Stimulated activated CD8-positive, alpha-beta memory T cell treated with anti-CD3 and anti-CD28 coated beads, Interleukin-15, amount 100 ng/mL, for 4 hours (primary cell): ENCODE data around the gene IFFO2.

Experiments used
- DNase-seq, 2 donors: peaks; one replicate each; pipeline ENCODE4 v3.0.0-alpha.2; 2020; ENCODE audit warnings: low read depth in 2 of 2

The IFFO2 gene

DNA sequence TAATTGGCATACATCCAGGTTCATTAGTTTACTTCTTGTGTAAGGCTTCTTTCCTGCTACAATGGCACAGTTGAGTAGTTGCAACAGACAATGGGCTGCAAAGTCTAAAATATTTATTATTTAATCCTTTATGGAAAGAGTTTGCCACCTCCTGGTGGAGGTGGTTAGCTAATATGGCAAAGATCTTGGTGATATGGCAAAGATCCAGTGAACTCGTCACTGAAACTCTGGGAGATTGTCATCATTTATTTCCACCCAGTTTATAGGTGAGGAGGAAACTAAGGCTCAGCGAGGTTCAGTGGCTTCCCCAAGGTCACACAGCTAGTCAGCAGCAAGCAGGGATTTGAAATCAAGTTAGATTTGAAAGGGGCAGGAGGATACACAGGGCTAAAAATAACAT is 16.1 kb upstream of the IFFO2 start:
- no peak for DNase-seq

DNA sequence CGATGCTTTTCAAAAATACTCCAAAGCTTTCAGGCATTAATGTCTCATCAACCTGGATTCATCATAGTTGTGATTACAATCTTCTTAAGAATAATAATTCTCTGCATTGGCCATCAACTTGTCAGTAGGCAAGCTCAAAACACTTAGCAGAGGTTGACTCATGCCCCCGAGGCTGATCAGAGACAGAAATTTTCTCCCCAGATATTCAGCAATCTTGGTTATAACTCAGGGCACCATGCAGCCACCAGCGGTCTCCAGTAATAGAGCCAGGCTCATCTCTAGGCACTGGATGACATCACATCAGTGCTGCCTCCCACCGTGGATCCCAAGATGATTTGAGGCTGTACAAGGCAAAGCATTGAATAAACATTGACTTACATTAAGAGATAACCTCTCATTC is 14.3 kb upstream of the IFFO2 start:
- DNase-seq, result no peak

DNA sequence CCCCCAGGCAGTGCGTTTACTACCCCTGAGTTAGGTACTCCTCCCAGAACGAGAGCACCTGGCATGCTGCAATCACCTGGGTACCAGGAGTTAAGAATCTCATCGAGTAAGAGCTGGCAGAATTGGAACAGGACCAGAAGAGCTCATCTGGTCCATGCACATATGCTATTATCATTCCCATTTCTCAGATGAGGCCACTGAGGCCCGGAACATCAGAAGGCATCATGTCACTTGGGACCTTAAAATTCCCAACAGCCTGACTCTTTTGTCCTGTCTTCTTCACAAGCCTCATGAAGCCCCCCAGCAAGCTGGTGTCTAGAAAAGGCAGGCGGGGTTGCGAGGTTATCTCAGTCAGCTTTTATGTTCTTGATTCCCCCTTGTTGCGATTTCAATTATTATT is 13.9 kb upstream of the IFFO2 start:
- DNase-seq, result no peak

DNA sequence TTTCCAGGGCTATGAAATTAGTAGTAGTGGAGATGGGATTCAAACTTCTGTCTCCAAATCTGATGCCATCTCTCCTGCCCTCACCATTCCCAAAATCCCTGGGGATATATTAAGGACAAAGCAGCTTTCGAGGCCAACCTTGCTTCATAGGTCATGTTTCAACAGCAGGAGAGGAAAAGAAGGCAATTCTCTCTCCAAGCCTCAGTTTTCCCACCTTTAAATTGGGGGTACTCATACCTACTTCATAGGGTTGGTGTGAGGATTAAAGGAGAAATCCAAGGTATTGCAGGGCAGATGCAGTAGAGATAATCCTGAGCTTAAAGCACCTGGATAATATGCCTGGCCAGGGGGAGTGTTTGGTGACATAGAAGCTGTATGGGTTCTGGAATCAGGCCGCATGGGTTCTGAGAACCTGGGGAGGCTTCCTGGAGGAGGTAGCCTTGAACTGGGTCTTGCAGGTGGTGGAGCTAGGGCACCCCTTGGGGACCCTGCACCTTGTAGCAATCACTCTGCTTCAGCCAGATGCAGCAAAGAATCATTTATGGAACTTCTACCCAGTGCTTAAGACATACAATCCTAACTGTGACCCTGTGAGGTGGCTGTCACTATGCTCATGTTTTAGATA is 10.7 kb upstream of the IFFO2 start:
- DNase-seq, result no peak

GRCh38 chr1:18965206-18966173 is 9.0 kb upstream of the IFFO2 start:
- DNase-seq, result no peak

DNA sequence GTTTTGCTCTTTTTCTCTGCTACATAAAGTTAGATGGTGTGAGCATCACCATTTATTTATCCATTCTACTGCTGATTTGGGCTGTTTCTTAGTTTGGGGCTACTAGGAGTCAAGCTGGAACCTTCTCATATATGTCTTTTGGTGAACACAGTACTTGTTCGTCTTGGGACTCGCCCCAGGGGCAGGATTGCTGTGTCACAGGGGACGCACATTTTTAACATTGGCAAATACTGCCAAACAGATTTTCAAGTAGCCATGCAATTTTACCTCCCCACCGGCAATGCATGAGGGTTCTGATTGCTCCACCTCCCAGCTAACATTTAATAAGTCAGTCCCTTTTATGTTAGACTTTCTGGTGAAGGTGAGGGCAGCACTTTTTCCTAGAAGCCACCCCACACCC is 7.5 kb upstream of the IFFO2 start:
- no peak for DNase-seq

DNA sequence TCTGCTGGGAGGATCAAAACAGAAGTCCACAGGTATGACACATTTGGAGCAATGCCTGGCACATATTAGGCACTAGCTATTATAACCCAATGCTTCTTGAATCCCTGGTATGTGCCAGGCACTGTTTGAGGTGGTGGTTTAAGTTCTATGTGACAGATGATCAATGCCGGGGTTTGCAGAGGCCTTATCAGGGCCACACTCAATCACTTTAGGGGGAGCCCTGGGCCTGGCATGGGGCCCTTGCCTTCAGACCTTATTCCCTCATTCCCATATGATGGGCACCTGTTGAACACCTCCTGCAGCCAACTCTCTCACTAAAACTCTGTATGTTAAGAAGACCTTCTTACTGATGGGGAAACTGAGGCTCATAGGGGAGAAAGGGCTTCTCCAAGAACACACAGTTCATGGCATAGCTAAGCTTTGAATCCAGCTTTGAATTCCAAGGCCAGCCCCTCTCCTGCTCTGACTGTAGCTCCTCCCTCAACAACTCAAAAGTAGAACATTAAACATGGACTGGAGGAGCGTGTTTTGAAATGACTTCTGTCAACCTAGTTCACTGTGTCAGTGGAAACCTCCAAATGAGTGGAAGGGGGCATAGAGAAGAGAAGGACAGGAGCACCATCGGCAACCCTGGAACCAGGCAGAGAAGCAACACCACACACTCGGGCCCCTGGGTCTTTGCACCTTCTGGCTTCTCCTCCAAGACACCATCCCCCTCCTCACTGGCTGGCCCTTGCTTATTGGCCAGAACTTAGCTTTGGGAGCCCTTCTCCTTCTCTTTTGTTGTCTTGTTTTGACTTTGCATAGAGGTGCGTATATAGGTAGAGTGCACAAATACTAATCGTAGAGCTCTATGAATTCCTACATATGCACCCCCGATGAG is 6.6 kb upstream of the IFFO2 start:
- no peak for DNase-seq

- DNase-seq, result no peak
These were observed 5.7 kb upstream of the IFFO2 start for GRCh38 chr1:18962121-18962721.

GRCh38 chr1:18960821-18961220 is 4.3 kb upstream of the IFFO2 start:
- DNase-seq, result no peak

DNA sequence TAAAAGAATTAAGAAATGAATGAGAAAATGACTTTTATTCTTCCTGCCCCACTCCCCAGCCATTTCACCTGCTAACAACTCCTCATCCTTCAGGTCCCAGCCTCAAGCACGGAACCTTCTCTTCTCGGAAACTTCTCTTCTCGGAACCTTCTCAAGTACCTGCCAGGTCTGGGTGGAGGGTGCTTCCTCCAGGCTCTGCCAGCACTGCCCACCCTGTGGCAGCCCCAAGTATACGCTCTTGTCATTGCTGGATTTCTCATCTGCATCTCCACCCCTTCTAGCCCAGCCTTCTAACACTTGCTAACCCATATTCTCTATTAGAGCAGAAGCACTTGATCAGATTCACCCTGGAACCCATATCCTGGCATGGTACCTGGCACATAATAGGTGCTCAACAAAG is 3.9 kb upstream of the IFFO2 start:
- DNase-seq, result no peak

DNA sequence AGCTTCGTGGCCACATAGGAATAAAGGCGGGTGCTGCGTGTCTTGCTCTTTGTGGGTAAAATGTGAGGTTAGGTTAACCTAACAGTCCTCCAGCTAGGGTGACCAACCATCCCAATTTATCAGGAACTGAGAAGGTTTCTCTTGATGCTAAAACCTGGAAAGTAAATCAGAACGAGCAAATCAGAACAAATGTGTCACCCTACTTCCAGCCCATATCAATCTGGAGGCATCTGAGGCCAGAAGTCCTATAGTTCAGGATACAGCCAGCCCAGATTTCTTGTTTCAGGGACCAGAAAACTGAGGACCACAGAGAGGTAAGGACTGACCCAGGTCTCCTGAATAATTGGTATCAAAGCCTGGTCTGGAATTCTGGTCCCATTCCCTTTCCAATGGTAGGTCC is 3.1 kb upstream of the IFFO2 start:
- no peak for DNase-seq

DNA sequence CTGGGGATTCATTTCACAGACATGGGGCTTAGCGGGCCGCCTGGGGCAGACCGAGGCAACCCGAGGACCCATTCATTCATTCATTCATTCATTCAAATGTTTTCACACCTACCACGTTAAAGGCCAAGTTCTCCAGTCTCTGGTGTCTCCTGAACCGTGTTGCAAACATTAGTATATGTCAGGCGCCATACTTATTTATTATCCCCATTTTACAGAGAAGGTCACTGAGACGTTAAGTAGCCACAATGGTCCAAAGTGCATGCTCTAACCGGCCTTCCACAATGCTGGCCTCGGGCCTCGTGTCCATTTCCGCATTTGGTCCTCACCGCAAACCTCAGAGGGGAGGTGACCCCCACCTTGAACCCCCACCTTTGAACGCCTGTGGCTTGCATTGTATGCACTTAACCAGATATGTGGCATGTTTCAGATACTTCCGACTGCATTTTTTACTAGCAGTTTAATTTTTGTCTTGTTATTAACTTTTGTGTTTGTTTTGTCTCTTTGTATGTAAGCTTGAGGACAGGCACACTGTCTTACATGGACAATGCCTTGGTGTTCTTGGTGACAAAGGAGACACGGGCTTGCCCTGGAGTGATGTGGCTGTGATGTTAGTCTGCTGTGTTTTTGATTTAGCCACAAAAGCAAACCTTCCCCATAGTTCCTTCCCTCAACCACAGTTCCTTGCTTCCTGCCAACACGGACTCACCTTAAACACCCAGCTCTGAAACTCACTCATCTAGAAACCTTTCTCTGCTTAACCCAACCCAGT is 1.2 kb upstream of the IFFO2 start:
- no peak for DNase-seq

- no peak for DNase-seq
These were observed 653 bp upstream of the IFFO2 start for GRCh38 chr1:18957136-18957521.

- DNase-seq, result peak; percentile 34 to 52
These were observed 859 bp downstream of the IFFO2 start for GRCh38 chr1:18955441-18956192.

- no peak for DNase-seq
These were observed 1.4 kb downstream of the IFFO2 start for GRCh38 chr1:18955131-18955440.

GRCh38 chr1:18954270-18955071 is 2.0 kb downstream of the IFFO2 start:
- no peak for DNase-seq

GRCh38 chr1:18953731-18954231 is 2.7 kb downstream of the IFFO2 start:
- DNase-seq, result no peak

- DNase-seq, result peak; percentile 53 to 59
These were observed 4.6 kb downstream of the IFFO2 start for GRCh38 chr1:18951818-18952391.

DNA sequence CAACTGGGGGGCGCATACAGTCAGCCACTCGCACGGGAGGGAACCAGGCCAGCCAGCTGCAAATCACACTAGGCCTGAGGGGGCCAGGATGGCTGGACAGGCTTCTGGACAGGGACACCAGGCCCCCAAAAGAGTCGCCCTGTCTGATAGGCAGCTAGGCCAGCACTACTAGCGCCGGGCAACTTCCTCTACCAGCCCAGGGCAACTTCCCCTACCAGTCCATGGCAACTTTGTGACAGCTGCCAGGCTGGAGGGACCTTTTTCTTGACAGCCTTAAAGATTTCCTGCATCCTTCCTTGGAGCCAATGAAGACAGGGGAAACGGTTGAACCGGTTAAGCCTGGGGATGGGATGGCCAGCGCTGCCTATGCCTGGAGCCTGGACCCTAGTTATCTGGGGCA is 5.1 kb downstream of the IFFO2 start:
- DNase-seq, result no peak
